ENCODE results near the gene STT3B. TPM values are rescaled to one million over a fixed set of nuclear protein-coding genes. Genes with fewer than 3 reads are reported as not detected.

STT3B gene
- total and polyA plus RNA-seq, 2 of the 13 experiments (the other 11 are each of a cell fraction or from before 2014, with no cell fraction given): 85.0 to 205 TPM

DNA sequence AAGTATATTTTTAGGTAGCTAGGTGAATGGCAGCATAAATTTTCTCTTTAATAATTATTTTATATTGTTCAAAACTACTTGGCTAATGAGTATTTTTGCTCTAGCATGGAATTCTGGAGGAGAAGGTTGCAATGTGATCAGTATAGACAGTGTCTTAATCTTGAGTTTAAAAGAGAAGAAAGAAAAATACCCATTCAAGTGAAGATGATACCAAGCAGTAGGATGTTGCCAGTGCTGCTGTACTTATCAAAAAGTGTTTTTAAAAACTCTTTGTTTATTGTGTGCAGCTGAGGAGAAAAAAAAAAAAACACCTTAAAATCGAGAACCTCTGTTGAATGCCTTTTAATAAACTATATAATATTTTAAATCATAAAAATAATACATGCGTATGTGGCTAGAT lies 47.9 kb downstream of the STT3B start:
- CTCF ChIA-PET (ENCODE audit: low intra/inter-chr PET ratio, low total read pairs): no interaction called here
- no peak for TF ChIP-seq ZSCAN29 (CRISPR knock-in tag; conservative IDR thresholded peaks at IDR 0.05)
- no peak for TF ChIP-seq ZBTB3 (CRISPR knock-in tag; IDR thresholded peaks at IDR 0.05; ENCODE audit: borderline replicate concordance, low read depth)
- no peak for TF ChIP-seq ZSCAN31 (CRISPR knock-in tag; IDR thresholded peaks at IDR 0.05; ENCODE audit: low read depth)
- TF ChIP-seq ZNF75D (CRISPR knock-in tag; IDR thresholded peaks at IDR 0.05; ENCODE audit: borderline replicate concordance): no peak
- no peak for TF ChIP-seq KDM5A (IDR thresholded peaks at IDR 0.05; ENCODE audit: borderline replicate concordance, low read length)
- no peak for TF ChIP-seq ELF4 (CRISPR knock-in tag; IDR thresholded peaks at IDR 0.05; ENCODE audit: borderline replicate concordance)
- TF ChIP-seq NR3C1 (CRISPR knock-in tag; IDR thresholded peaks at IDR 0.05): no peak
- TF ChIP-seq SKI (IDR thresholded peaks at IDR 0.05; ENCODE audit: partially characterized antibody): no peak
- no peak for TF ChIP-seq MEIS2 (CRISPR knock-in tag; IDR thresholded peaks at IDR 0.05)
- TF ChIP-seq KLF9 (CRISPR knock-in tag; IDR thresholded peaks at IDR 0.05; ENCODE audit: low read depth): no peak
- no peak for TF ChIP-seq KAT2B (IDR thresholded peaks at IDR 0.05; ENCODE audit: borderline replicate concordance, low read depth, low read length)
- TF ChIP-seq ZFP91 (CRISPR knock-in tag; IDR thresholded peaks at IDR 0.05; ENCODE audit: borderline replicate concordance): no peak
- WGBS (ENCODE audit: low lambda C conversion rate): 94% methylated on average over 2 of the region's 2 CpGs
- H3K36me3 ChIP-seq (replicated peaks in 1 of 2; ENCODE audit: control insufficient read depth in 1 of 2, insufficient read depth in 2 of 2, low read length in 2 of 2): peaks cover 5 to 33% of the 10 kb centered on the region in 2 experiments
- no peak overlapping the region for H3K4me3 ChIP-seq (replicated peaks in 1 of 3; ENCODE audit: insufficient read depth in 1 of 3, low read depth in 2 of 3, low read length in 3 of 3)
- H3K4me1 ChIP-seq (ENCODE audit: insufficient read depth, low read length): no peaks in the 10 kb centered on the region
- H2AFZ ChIP-seq (ENCODE audit: low read length): no peak overlapping the region
- H3K79me2 ChIP-seq (ENCODE audit: insufficient read depth, low read length): peaks cover 75% of the 10 kb centered on the region
- DNase-seq (ENCODE audit: low spot score) (no peak), ATAC-seq (no peak), FAIRE-seq (no peak)
- POLR2A ChIA-PET: interaction anchor here (1.3 kb wide), 1 partner anchor 11 kb away, joined by 3 read pairs; no protein-coding TSS in a partner anchor
- intact Hi-C loops (cut with micrococcal nuclease; ENCODE audit: unreplicated experiment): no loop called here
- in situ Hi-C loops (cut with HindIII; ENCODE audit: extremely low pct_ligation_motif_present, low pct_unique_long_range_greater_than_20kb): no loop called here
- H4K20me1 ChIP-seq (ENCODE audit: insufficient read depth, low read length): no peaks in the 10 kb centered on the region
- BruUV-seq (replicated peaks): no TSS peak
- H3K9ac ChIP-seq (ENCODE audit: insufficient read depth, low read depth, low read length): no peak overlapping the region
- no peaks in the 10 kb centered on the region for H3K9me3 ChIP-seq (ENCODE audit: low read length)
- H3K27ac ChIP-seq (ENCODE audit: extremely low read length, insufficient read depth, low read length): no peak overlapping the region
- no peak overlapping the region for H3K4me2 ChIP-seq (ENCODE audit: low read depth, low read length)
- no peaks in the 10 kb centered on the region for H3K27me3 ChIP-seq (ENCODE audit: control insufficient read depth in 1 of 2, insufficient read depth in 2 of 2, low read length in 2 of 2)
